Stimulated activated effector memory CD8-positive, alpha-beta T cell treated with anti-CD3 and anti-CD28 coated beads, Interleukin-12 subunit alpha, Interleukin-12 subunit beta, amount 100 ng/mL, for 72 hours (primary cell): ENCODE data around the gene CERS4.
"Not testable (repeated sequence)": the region's sequence is repeated elsewhere in the genome, so short reads cannot be mapped to it uniquely, and the experiment has no call there.

Experiments
- ATAC-seq: fragments of 150-1000 bp; cut with Tn5 transposase; 2 replicates; pipeline ENCODE4 v1.10.0; 2021
- DNase-seq, 2 donors: peaks; one replicate each; pipeline ENCODE4 v3.0.0; 2021 to 2022; ENCODE audit warnings: low spot score in 2 of 2
- H3K27ac Mint-ChIP-seq: one replicate; pipeline ENCODE4 v1.8.0; 2022; ENCODE audit warnings: mild to moderate bottlenecking, mixed read lengths
- H3K36me3 Mint-ChIP-seq: one replicate; pipeline ENCODE4 v1.8.0; 2022; ENCODE audit warnings: mild to moderate bottlenecking, mixed read lengths
- H3K4me1 Mint-ChIP-seq: one replicate; pipeline ENCODE4 v1.8.0; 2022; ENCODE audit warnings: mixed read lengths
- H3K4me3 Mint-ChIP-seq: one replicate; pipeline ENCODE4 v1.8.0; 2022; ENCODE audit warnings: mild to moderate bottlenecking, mixed read lengths
- H3K9me3 Mint-ChIP-seq: one replicate; pipeline ENCODE4 v1.8.0; 2022; ENCODE audit warnings: mixed read lengths

The CERS4 gene

DNA sequence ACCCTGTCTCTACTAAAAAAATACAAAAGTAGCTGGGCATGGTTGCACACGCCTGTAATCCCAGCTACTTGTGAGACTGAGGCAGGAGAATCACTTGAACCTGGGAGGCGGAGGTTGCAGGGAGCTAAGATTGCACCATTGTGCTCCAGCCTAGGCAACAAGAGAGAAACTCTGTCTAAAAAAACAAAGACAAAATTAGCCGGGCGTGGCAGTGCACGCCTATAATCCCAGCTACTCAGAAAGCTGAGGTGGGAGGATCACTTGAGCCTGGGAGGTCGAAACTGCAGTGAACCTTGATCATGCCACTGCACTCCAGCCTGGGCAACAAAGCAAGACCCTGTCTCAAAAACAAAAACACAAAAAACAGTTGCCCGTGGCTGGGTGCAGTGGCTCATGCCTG, 14.3 kb downstream of the CERS4 start:
- peaks cover 15% of the 10 kb centered on the region for H3K4me1 Mint-ChIP-seq
- not testable (repeated sequence) for ATAC-seq, DNase-seq, H3K4me3 Mint-ChIP-seq, H3K9me3 Mint-ChIP-seq, H3K27ac Mint-ChIP-seq
- peaks cover 44% of the 10 kb centered on the region for H3K36me3 Mint-ChIP-seq

DNA sequence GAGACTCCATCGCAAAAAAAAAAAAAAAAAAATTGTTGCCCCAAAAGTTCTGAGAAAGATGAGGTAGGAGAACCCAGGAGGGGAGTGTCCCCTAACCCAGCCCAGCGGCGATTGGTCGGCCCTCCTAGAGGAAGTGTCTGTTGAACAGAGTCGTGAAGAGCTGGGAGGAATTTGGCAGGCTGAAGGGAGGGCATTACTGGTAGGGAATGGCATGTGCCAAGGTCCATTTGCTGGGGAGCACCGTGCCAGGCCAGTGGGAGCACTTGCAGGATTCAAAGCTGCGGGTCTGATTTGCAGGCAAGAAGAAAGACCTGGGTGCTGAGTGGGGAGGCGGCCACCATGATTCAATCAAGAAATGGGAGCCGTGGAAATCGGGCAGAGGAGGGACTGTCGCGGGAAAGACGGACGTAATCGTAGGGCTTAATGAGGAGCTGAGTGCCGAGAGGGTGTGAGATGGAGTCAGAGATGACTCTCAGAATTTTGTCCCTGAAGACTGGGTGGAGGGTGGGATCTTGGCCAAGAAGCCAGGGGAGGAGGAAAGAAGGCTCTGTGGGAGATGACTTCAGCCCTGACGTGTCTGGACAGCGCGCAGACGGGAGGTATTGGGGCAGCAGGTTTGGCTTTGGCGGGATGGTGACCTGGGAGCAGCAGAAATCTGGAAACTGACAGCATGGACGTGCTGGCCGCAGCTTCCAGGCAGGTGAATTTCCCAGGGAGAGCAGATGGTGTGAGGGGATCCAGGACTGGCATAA, 15.4 kb downstream of the CERS4 start:
- DNase-seq (no peak), ATAC-seq (no peak)
- H3K4me1 Mint-ChIP-seq: peaks cover 15% of the 10 kb centered on the region
- H3K9me3 Mint-ChIP-seq: no peaks in the 10 kb centered on the region
- no peak overlapping the region for H3K4me3 Mint-ChIP-seq
- peaks cover 42% of the 10 kb centered on the region for H3K36me3 Mint-ChIP-seq
- peak overlapping the region; percentile 29 for H3K27ac Mint-ChIP-seq

DNA sequence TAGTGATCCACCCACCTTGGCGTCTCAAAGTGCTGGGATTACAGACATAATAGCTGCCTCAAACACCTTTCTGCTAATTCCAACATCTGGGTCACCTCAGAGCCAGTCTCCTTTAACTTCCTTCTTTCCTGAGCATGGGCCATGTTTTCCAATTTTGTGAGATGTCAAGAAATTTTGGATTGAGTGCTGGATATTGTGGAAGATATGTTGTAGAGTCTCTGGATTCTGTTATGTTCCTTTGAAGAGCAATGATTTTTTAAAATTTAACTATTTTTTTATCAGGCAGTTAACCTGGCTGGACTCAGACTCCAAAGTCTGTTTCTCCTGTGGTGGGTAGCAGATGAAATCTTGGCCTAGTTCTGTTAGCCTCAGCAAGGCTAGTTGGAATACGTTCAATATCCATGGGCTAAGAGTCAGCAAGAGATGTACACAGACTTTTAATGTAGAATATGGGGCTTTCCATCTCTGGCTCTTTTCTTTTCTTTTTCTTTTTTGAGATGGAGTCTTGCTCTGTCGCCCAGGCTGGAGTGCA, 22.0 kb downstream of the CERS4 start:
- peaks cover 6% of the 10 kb centered on the region for H3K4me1 Mint-ChIP-seq
- ATAC-seq: no peak
- H3K27ac Mint-ChIP-seq: no peak overlapping the region
- no peaks in the 10 kb centered on the region for H3K9me3 Mint-ChIP-seq
- no peak for DNase-seq
- no peak overlapping the region for H3K4me3 Mint-ChIP-seq
- peaks cover 13% of the 10 kb centered on the region for H3K36me3 Mint-ChIP-seq

GRCh38 chr19:8233370-8233769, 24.2 kb downstream of the CERS4 start:
- DNase-seq (no peak), ATAC-seq (no peak)
- H3K36me3 Mint-ChIP-seq: peaks cover 16% of the 10 kb centered on the region
- no peak overlapping the region for H3K4me3 Mint-ChIP-seq
- H3K9me3 Mint-ChIP-seq: no peaks in the 10 kb centered on the region
- peaks cover 6% of the 10 kb centered on the region for H3K4me1 Mint-ChIP-seq
- no peak overlapping the region for H3K27ac Mint-ChIP-seq

- Mint-ChIP-seq H3K36me3 (peaks cover 25% of the 10 kb centered on the region), H3K9me3 (no peaks in the 10 kb centered on the region), H3K4me3 (no peak overlapping the region), H3K4me1 (peaks cover 30% of the 10 kb centered on the region), H3K27ac (no peak overlapping the region)
- ATAC-seq (no peak), DNase-seq (no peak)
Observed at GRCh38 chr19:8237026-8237425, 27.9 kb downstream of the CERS4 start.

- ATAC-seq: no peak
- no peaks in the 10 kb centered on the region for H3K9me3 Mint-ChIP-seq
- peak overlapping the region; percentile 85 for H3K27ac Mint-ChIP-seq
- peaks cover 30% of the 10 kb centered on the region for H3K4me1 Mint-ChIP-seq
- H3K4me3 Mint-ChIP-seq: no peak overlapping the region
- peaks cover 31% of the 10 kb centered on the region for H3K36me3 Mint-ChIP-seq
- DNase-seq: no peak
Observed at GRCh38 chr19:8238251-8238650, 29.1 kb downstream of the CERS4 start.

DNA sequence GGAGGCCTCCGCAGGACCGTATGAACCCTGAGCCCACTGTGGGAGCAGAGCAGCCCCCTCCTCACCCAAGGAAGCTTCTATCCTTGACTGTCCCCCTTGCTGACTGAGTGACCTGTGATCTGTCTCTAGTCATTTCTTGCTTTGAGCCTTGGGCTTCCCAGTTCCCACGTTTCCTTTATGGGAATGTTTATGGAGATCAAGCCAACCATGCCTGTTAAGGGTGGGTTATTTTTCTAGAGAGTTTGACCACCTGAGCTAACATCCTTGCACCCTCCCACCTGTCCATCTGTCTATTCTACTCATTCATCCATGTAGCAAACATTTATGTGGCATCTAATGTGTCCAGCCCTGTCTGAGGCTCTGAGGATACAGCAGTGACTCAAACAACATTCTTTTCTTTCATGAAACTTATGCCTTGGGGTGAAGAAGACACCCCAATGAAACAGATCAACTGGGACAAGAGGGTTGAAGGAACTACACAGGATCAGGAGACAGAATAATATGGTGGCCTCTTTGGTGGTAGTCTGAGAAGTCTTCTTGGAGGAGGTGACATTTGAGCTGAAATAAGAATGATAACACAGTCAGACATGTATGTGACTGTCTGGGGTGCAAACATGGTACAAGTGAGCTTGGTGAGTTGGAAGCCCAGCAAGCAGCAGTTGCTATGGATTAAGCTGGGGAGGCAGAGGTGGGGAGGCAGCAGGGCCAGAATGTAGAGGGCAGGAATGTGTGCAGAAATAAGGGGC, 30.5 kb downstream of the CERS4 start:
- H3K9me3 Mint-ChIP-seq: no peaks in the 10 kb centered on the region
- peak; percentile 15 for ATAC-seq
- peaks cover 37% of the 10 kb centered on the region for H3K4me1 Mint-ChIP-seq
- H3K4me3 Mint-ChIP-seq: peak overlapping the region; percentile 32
- H3K27ac Mint-ChIP-seq: peak overlapping the region; percentile 95
- H3K36me3 Mint-ChIP-seq: peaks cover 39% of the 10 kb centered on the region
- no peak for DNase-seq

DNA sequence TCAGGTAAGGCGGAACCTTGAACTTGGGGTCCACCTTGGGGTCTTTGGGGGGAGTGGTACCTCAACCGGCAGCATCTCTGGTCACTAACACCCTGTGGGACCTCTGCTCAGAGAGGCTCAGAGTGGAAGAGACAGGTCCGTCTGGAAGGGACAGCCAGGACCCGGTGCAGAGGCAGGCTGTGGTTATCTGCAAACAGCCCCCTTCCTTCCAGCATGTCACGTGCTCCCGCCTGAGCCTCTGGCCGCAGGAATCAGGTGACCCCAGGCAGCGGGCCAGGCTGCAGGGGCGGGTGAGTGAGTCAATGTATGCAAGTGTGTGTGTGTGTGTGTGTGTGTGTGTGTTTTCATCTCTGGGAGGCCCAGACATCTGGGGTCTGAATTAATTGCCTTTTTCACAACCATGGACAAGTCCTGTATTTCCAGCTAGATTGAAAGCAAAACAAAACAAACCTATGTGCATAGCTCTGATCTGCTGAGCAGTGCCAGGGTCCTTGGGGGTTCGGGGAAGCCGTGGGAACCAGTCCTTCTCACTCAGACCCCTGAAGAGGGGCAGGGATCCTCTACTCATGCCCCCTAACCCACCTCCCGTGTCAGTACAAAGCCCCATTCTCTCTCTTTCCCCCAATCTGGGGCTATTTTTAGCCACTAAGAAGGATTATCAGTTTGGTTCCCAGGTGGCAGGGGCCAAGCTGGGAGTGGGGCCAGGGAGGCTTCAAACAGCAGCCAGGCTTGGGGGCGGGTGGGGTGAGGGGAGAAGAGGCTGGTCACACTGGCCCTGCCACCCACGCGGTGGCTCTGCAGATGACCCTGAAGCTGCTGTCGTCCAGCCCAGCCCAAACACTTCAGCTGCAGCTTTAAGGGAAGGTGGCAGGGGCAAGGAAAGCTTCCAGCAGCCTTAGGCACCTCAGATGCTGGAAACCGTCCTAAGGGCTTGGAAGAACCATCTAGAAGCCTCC, 31.4 kb downstream of the CERS4 start:
- peaks cover 37% of the 10 kb centered on the region for H3K4me1 Mint-ChIP-seq

DNA sequence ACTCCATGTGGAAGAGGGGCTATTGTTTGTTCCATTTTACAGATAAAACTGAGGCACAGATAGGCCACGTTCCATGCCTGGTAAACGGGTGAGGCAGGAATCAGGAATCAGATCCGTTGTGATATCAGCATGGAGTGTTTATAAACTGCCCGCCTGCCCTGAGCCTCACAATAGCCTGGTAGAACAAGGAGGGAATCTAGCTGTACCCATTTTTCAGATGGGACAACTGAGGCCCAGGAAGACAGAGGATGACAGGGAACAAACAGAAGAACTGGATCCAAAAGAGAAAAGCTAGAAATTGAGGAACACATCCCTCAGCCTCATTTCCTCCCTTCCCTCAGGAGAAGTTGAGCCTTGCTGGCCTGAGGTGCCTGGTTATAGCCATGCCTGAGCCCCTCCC, 32.5 kb downstream of the CERS4 start:
- ATAC-seq (no peak), DNase-seq (no peak)
- Mint-ChIP-seq H3K36me3 (peaks cover 37% of the 10 kb centered on the region), H3K27ac (peak overlapping the region; percentile 52), H3K9me3 (no peaks in the 10 kb centered on the region), H3K4me3 (no peak overlapping the region), H3K4me1 (peaks cover 37% of the 10 kb centered on the region)

More for the DNA sequence above, 31.4 kb downstream of the CERS4 start:
- peak overlapping the region; percentile 32 for H3K4me3 Mint-ChIP-seq
- H3K27ac Mint-ChIP-seq: peak overlapping the region; percentile 95
- ATAC-seq (peak; percentile 92), DNase-seq (peak; percentile 20 to 68)
- H3K36me3 Mint-ChIP-seq: peaks cover 39% of the 10 kb centered on the region
- no peaks in the 10 kb centered on the region for H3K9me3 Mint-ChIP-seq

DNA sequence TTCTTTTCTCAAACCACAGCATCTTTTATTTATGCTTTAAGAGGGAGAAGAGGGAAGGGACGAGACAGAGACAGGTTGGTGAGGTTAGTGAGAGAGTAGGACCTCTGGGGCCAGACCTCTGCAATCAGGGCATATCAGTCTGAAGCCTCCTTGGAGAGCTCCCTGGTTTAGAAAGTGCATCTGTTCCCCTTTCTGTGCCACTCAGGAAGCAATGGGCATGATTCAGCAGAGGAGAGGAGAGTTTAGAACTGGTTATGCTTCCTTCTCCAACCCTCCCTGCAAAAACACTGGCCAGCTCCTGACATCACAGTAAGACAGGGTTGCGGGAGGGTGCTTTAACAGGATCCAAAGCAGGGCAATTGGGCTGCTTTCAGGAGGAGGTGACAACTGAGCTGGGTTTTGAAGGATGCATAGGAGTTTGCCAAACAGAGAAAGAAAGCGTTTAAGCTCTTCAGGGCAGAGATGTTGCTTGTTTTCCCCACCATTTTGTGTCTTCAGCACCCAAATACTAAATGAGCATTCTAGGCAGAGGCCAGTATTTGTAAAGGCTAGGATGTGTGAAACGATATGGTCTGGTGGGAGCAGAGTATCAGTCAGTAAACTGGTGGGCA, 33.1 kb downstream of the CERS4 start:
- H3K9me3 Mint-ChIP-seq: no peaks in the 10 kb centered on the region
- ATAC-seq (no peak), DNase-seq (no peak)
- peaks cover 37% of the 10 kb centered on the region for H3K36me3 Mint-ChIP-seq
- H3K4me1 Mint-ChIP-seq: peaks cover 37% of the 10 kb centered on the region
- H3K27ac Mint-ChIP-seq: peak overlapping the region; percentile 52
- H3K4me3 Mint-ChIP-seq: no peak overlapping the region

- Mint-ChIP-seq H3K4me1 (peaks cover 35% of the 10 kb centered on the region), H3K36me3 (peaks cover 36% of the 10 kb centered on the region)
- no peak for ATAC-seq
Observed at GRCh38 chr19:8243146-8243545, 34.0 kb downstream of the CERS4 start.

GRCh38 chr19:8244442-8244841, 35.3 kb downstream of the CERS4 start:
- peaks cover 41% of the 10 kb centered on the region for H3K4me1 Mint-ChIP-seq
- no peak for ATAC-seq
- no peak for DNase-seq
- H3K27ac Mint-ChIP-seq: no peak overlapping the region
- H3K4me3 Mint-ChIP-seq: no peak overlapping the region
- no peaks in the 10 kb centered on the region for H3K9me3 Mint-ChIP-seq
- H3K36me3 Mint-ChIP-seq: peaks cover 37% of the 10 kb centered on the region

More at GRCh38 chr19:8243146-8243545, 34.0 kb downstream of the CERS4 start:
- Mint-ChIP-seq H3K9me3 (no peaks in the 10 kb centered on the region), H3K27ac (no peak overlapping the region), H3K4me3 (no peak overlapping the region)
- DNase-seq: no peak

GRCh38 chr19:8245869-8246835, 37.0 kb downstream of the CERS4 start:
- no peak for DNase-seq
- H3K27ac Mint-ChIP-seq: no peak overlapping the region
- H3K36me3 Mint-ChIP-seq: peaks cover 30% of the 10 kb centered on the region
- H3K4me3 Mint-ChIP-seq: no peak overlapping the region
- peaks cover 26% of the 10 kb centered on the region for H3K4me1 Mint-ChIP-seq
- ATAC-seq: no peak
- no peaks in the 10 kb centered on the region for H3K9me3 Mint-ChIP-seq
